ENCODE measurements around the gene ROBO4.

The ROBO4 gene

GRCh38 chr11:124884869-124885479 is 12.7 kb downstream of the ROBO4 start:
- no peaks in the 10 kb centered on the region for H3K36me3 ChIP-seq (ENCODE audit: control insufficient read depth, insufficient read depth, low read length)
- no peak overlapping the region for H3K9ac ChIP-seq (ENCODE audit: low read depth, low read length)

DNA sequence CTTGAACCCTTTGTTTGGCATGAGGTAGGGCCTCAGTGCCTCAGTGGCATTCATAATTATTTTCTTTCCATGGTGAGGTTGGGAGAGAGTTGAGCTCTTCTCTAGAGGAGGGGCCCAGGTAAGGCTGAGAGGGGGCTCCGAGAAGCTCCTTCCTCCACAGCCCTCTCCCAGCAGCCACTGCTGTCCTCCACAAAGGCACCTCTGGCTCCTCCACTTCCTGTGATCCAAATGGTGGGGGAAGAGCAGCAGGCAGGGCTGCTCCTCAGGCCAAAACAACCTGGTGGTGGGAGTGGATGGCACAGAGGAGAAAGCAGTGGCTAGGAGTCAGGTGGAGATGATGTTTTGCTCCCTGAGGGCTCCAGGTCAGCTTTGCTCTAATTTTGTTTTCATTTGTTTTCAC is 13.3 kb downstream of the ROBO4 start:
- Histone ChIP-seq H3K4me3 (ENCODE audit: low read depth, low read length) (no peak overlapping the region), H3K9ac (ENCODE audit: low read depth, low read length) (no peak overlapping the region), H3K36me3 (ENCODE audit: control insufficient read depth, insufficient read depth, low read length) (no peaks in the 10 kb centered on the region), H3K4me1 (ENCODE audit: control insufficient read depth, insufficient read depth, low read length) (no peaks in the 10 kb centered on the region), H3K27me3 (ENCODE audit: control insufficient read depth, insufficient read depth, low read length) (peaks cover 6% of the 10 kb centered on the region), H3K9me3 (ENCODE audit: control insufficient read depth, insufficient read depth, low read length) (no peaks in the 10 kb centered on the region)

More at GRCh38 chr11:124884869-124885479, 12.7 kb downstream of the ROBO4 start:
- H3K27me3 ChIP-seq (ENCODE audit: control insufficient read depth, insufficient read depth, low read length), result peaks cover 12% of the 10 kb centered on the region
- no peaks in the 10 kb centered on the region for H3K9me3 ChIP-seq (ENCODE audit: control insufficient read depth, insufficient read depth, low read length)
- H3K4me1 ChIP-seq (ENCODE audit: control insufficient read depth, insufficient read depth, low read length), result no peaks in the 10 kb centered on the region
- no peak overlapping the region for H3K4me3 ChIP-seq (ENCODE audit: low read depth, low read length)

DNA sequence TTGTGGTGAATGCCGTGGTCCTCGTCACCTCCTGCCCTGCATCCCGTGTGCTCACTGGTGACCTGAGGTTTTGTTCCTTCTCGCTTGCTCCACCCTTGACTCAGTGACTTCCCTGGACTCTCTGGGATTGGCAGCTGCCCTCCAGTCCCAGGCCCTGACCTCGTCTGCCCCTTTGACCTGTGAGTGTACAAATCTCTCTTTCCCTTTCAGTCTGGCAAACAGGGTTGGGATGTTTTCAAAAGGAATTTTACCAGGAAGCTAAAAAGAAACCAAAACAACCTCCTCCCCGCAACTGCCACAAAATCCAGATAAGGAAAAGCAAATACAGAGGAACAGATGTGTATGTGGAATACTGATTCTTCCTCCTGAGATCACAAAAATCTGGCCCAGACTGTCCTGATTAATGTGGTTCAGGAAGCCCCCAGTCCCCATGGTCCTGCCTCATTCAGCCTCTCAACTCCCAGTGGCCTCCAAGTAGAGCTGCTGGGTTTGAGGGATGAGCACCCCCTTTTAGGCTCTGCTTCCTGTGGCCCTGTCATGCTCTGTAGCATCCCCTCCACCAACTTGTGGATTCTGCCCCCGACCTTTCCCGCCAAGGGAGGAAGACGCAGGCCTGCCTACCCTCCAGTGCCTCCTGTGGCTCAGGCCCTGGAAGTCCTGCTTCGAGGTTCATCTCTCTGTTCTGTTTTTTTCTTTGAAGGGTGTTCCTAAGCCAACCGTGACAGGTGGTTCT is 15.2 kb downstream of the ROBO4 start:
- Histone ChIP-seq H3K9me3 (ENCODE audit: control insufficient read depth, insufficient read depth, low read length) (no peaks in the 10 kb centered on the region), H3K4me3 (ENCODE audit: low read depth, low read length) (no peak overlapping the region), H3K27me3 (ENCODE audit: control insufficient read depth, insufficient read depth, low read length) (peaks cover 11% of the 10 kb centered on the region)

DNA sequence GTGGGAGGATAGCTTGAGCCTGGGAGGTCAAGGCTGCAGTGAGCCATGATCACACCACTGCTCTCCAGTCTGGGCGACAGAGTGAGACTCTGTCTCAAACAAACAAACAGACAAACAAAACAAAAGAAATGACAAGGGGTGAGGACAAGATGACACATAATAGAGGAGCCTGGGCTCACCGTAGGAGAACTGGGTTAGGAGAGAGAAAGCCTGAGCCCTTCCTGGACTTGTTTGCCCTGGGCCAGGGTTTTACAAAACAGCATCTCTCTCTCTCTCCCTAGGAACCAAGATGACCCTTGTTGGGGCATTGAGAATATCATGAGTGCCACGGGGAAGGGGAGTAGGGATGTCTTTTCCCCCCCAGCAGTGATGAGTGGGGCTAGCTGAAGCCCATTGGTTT is 16.7 kb downstream of the ROBO4 start:
- no peaks in the 10 kb centered on the region for H3K36me3 ChIP-seq (ENCODE audit: control insufficient read depth, insufficient read depth, low read length)
- no peak overlapping the region for H3K4me3 ChIP-seq (ENCODE audit: low read depth, low read length)
- no peaks in the 10 kb centered on the region for H3K9me3 ChIP-seq (ENCODE audit: control insufficient read depth, insufficient read depth, low read length)
- H3K27me3 ChIP-seq (ENCODE audit: control insufficient read depth, insufficient read depth, low read length), result peaks cover 11% of the 10 kb centered on the region
- H3K4me1 ChIP-seq (ENCODE audit: control insufficient read depth, insufficient read depth, low read length), result peaks cover 4% of the 10 kb centered on the region
- no peak overlapping the region for H3K9ac ChIP-seq (ENCODE audit: low read depth, low read length)

More for the DNA sequence above, 15.2 kb downstream of the ROBO4 start:
- peaks cover 4% of the 10 kb centered on the region for H3K4me1 ChIP-seq (ENCODE audit: control insufficient read depth, insufficient read depth, low read length)
- no peak overlapping the region for H3K9ac ChIP-seq (ENCODE audit: low read depth, low read length)
- no peaks in the 10 kb centered on the region for H3K36me3 ChIP-seq (ENCODE audit: control insufficient read depth, insufficient read depth, low read length)

DNA sequence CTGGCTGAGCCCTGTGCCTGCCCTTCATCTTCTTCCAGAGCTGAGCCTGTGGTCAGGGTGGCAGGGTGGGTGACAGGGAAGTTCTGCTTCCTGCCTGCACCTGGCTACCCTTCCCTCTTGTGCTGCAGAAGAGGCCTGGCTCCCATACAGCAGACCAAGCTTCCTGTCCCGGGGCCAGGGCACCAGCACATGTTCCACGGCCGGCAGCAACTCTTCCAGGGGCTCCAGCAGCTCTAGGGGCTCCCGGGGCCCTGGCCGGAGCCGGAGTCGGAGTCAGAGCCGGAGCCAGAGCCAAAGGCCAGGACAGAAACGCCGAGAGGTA is 17.4 kb downstream of the ROBO4 start:
- Histone ChIP-seq H3K9me3 (ENCODE audit: control insufficient read depth, insufficient read depth, low read length) (no peaks in the 10 kb centered on the region), H3K4me1 (ENCODE audit: control insufficient read depth, insufficient read depth, low read length) (peaks cover 4% of the 10 kb centered on the region), H3K9ac (ENCODE audit: low read depth, low read length) (no peak overlapping the region), H3K36me3 (ENCODE audit: control insufficient read depth, insufficient read depth, low read length) (no peaks in the 10 kb centered on the region), H3K4me3 (ENCODE audit: low read depth, low read length) (no peak overlapping the region), H3K27me3 (ENCODE audit: control insufficient read depth, insufficient read depth, low read length) (peaks cover 17% of the 10 kb centered on the region)

- H3K36me3 ChIP-seq (ENCODE audit: control insufficient read depth, insufficient read depth, low read length), result no peaks in the 10 kb centered on the region
- no peak overlapping the region for H3K4me3 ChIP-seq (ENCODE audit: low read depth, low read length)
- H3K27me3 ChIP-seq (ENCODE audit: control insufficient read depth, insufficient read depth, low read length), result peaks cover 23% of the 10 kb centered on the region
- peaks cover 4% of the 10 kb centered on the region for H3K4me1 ChIP-seq (ENCODE audit: control insufficient read depth, insufficient read depth, low read length)
- no peaks in the 10 kb centered on the region for H3K9me3 ChIP-seq (ENCODE audit: control insufficient read depth, insufficient read depth, low read length)
- no peak overlapping the region for H3K9ac ChIP-seq (ENCODE audit: low read depth, low read length)
Measured at GRCh38 chr11:124879493-124880289, 18.0 kb downstream of the ROBO4 start.

DNA sequence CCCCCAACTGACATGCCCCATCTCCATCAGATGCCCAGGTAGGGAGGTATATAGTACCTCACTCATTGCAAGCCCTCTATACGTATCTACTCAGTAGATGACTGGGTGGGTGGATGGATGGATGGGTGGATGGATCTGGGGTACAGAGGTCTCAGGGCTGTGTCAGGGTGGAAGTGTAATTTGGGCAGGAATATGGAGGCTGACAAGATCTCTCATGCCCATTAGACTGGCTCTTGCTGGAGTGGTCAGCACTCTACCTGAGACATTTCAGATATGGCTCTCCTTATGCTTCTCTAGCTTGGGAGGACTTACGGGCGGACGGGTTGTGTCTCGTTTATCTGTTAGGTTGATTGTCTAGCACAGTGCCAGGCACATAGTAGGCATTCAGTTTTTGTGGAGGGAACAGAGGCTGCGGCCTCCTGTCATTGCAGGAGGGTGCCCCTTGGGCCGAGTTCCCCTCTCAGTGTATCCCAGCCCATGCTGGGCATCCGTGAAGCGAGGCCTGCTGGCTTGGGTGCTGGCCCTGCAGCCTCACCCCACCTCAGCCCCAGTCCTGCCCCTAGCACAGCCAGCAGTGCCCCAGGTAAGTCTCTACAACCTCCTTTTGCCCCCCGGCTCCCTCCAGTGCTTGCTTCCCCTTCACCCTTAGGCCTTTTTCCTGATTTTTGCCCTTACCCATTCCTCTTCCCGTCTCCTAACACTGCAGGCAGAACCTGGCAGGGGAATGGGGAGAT is 18.7 kb downstream of the ROBO4 start:
- H3K27me3 ChIP-seq (ENCODE audit: control insufficient read depth, insufficient read depth, low read length), result peaks cover 31% of the 10 kb centered on the region
- H3K4me1 ChIP-seq (ENCODE audit: control insufficient read depth, insufficient read depth, low read length), result peaks cover 4% of the 10 kb centered on the region
- no peak overlapping the region for H3K4me3 ChIP-seq (ENCODE audit: low read depth, low read length)
- no peaks in the 10 kb centered on the region for H3K36me3 ChIP-seq (ENCODE audit: control insufficient read depth, insufficient read depth, low read length)
- no peaks in the 10 kb centered on the region for H3K9me3 ChIP-seq (ENCODE audit: control insufficient read depth, insufficient read depth, low read length)
- no peak overlapping the region for H3K9ac ChIP-seq (ENCODE audit: low read depth, low read length)

- Histone ChIP-seq H3K9ac (ENCODE audit: low read depth, low read length) (no peak overlapping the region), H3K4me3 (ENCODE audit: low read depth, low read length) (no peak overlapping the region), H3K9me3 (ENCODE audit: control insufficient read depth, insufficient read depth, low read length) (no peaks in the 10 kb centered on the region), H3K4me1 (ENCODE audit: control insufficient read depth, insufficient read depth, low read length) (peaks cover 4% of the 10 kb centered on the region), H3K36me3 (ENCODE audit: control insufficient read depth, insufficient read depth, low read length) (no peaks in the 10 kb centered on the region), H3K27me3 (ENCODE audit: control insufficient read depth, insufficient read depth, low read length) (peaks cover 39% of the 10 kb centered on the region)
Measured at GRCh38 chr11:124877910-124878758, 19.5 kb downstream of the ROBO4 start.

GRCh38 chr11:124877631-124877909 is 20.1 kb downstream of the ROBO4 start:
- Histone ChIP-seq H3K4me3 (ENCODE audit: low read depth, low read length) (peak overlapping the region; percentile 79), H3K27me3 (ENCODE audit: control insufficient read depth, insufficient read depth, low read length) (peaks cover 44% of the 10 kb centered on the region)

DNA sequence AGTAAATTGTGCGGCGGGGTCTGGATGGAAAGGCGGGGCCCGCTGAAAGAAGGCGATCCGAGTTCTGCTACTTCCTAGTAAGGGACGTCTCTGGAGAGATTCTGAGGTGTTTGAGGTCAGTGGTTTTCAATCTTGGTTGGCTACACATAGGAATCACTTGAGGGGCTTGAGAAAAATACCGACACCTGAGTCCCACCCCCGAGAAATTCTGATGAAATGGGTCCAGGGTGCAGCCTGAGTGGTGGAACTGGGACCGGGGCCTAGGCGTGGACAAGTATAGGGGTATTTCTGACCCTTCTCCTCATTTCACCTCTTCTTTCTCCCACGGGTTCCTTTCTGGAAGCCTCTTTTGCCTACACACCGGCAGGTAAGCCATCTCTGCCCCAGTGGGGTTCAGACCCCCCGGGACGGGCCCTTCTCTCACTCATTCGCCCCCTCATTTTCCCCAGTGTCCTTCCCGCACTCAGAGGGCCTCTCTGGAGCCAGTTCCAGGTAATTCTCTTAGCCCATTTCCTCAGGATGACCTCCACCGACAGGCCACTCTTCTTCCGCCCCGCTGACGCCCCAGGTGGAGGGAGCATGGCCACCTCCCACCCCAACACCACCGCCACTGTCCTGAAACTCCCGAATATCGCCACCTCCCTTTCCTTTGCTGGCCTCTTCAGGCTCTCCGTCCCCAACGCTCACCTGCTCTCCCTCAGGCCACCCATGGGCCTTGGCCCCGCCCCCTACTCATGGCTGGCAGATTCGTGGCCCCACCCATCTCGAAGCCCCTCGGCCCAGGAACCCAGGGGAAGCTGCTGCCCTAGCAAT is 20.6 kb downstream of the ROBO4 start:
- no peaks in the 10 kb centered on the region for H3K9me3 ChIP-seq (ENCODE audit: control insufficient read depth, insufficient read depth, low read length)
- H3K4me1 ChIP-seq (ENCODE audit: control insufficient read depth, insufficient read depth, low read length), result peaks cover 4% of the 10 kb centered on the region
- H3K4me3 ChIP-seq (ENCODE audit: low read depth, low read length), result peak overlapping the region; percentile 79
- no peaks in the 10 kb centered on the region for H3K36me3 ChIP-seq (ENCODE audit: control insufficient read depth, insufficient read depth, low read length)
- H3K9ac ChIP-seq (ENCODE audit: low read depth, low read length), result peak overlapping the region; percentile 47
- H3K27me3 ChIP-seq (ENCODE audit: control insufficient read depth, insufficient read depth, low read length), result peaks cover 50% of the 10 kb centered on the region

More at GRCh38 chr11:124877631-124877909, 20.1 kb downstream of the ROBO4 start:
- no peaks in the 10 kb centered on the region for H3K9me3 ChIP-seq (ENCODE audit: control insufficient read depth, insufficient read depth, low read length)
- no peaks in the 10 kb centered on the region for H3K36me3 ChIP-seq (ENCODE audit: control insufficient read depth, insufficient read depth, low read length)
- H3K9ac ChIP-seq (ENCODE audit: low read depth, low read length), result no peak overlapping the region
- H3K4me1 ChIP-seq (ENCODE audit: control insufficient read depth, insufficient read depth, low read length), result peaks cover 4% of the 10 kb centered on the region

Data from iPS-15b (cell line).